GM18519 (cell line): ENCODE measurements around the gene KCNT2.

Source experiments
- ATAC-seq: cut with Tn5 transposase; IDR thresholded peaks from one replicate; pipeline ENCODE4 v1.9.1; 2021; ENCODE audit warnings: mild to moderate bottlenecking, moderate library complexity; ENCODE audit not compliant: unreplicated experiment, low FRiP score

The KCNT2 gene

GRCh38 chr1:196366817-196367495 is 241.3 kb downstream of the KCNT2 start:
- ATAC-seq, result no peak

GRCh38 chr1:196361112-196361714 is 247.0 kb downstream of the KCNT2 start:
- no peak for ATAC-seq

- ATAC-seq, result no peak
These were observed 250.3 kb downstream of the KCNT2 start for GRCh38 chr1:196357913-196358312.

- ATAC-seq, result no peak
These were observed 252.9 kb downstream of the KCNT2 start for GRCh38 chr1:196355206-196355786.

GRCh38 chr1:196344453-196344852 is 263.8 kb downstream of the KCNT2 start:
- no peak for ATAC-seq

GRCh38 chr1:196324345-196324744 is 283.9 kb downstream of the KCNT2 start:
- no peak for ATAC-seq

GRCh38 chr1:196323869-196324268 is 284.4 kb downstream of the KCNT2 start:
- no peak for ATAC-seq

GRCh38 chr1:196319301-196319700 is 288.9 kb downstream of the KCNT2 start:
- ATAC-seq, result no peak

GRCh38 chr1:196317535-196318522 is 290.4 kb downstream of the KCNT2 start:
- no peak for ATAC-seq

- ATAC-seq, result no peak
These were observed 295.5 kb downstream of the KCNT2 start for GRCh38 chr1:196312739-196313138.

- ATAC-seq, result peak; percentile 68
These were observed 298.9 kb downstream of the KCNT2 start for GRCh38 chr1:196309386-196309785.

- no peak for ATAC-seq
These were observed 300.1 kb downstream of the KCNT2 start for GRCh38 chr1:196308176-196308575.

GRCh38 chr1:196306421-196306820 is 301.8 kb downstream of the KCNT2 start:
- no peak for ATAC-seq

- ATAC-seq, result no peak
These were observed 303.0 kb downstream of the KCNT2 start for GRCh38 chr1:196305216-196305615.

- no peak for ATAC-seq
These were observed 305.3 kb downstream of the KCNT2 start for GRCh38 chr1:196302981-196303380.

- ATAC-seq, result no peak
These were observed 305.8 kb downstream of the KCNT2 start for GRCh38 chr1:196302420-196302819.

GRCh38 chr1:196295766-196296165 is 312.5 kb downstream of the KCNT2 start:
- no peak for ATAC-seq

- ATAC-seq, result no peak
These were observed 329.4 kb downstream of the KCNT2 start for GRCh38 chr1:196278816-196279215.

GRCh38 chr1:196277860-196278259 is 330.4 kb downstream of the KCNT2 start:
- no peak for ATAC-seq

GRCh38 chr1:196271212-196271947 is 336.9 kb downstream of the KCNT2 start:
- no peak for ATAC-seq
